Lung (tissue), 12 donors: ENCODE results near the gene MDGA2. TPM values are rescaled to one million over a fixed set of nuclear protein-coding genes. Genes with fewer than 3 reads are reported as not detected.

ENCODE experiments used
- ATAC-seq: fragments of 200-7000 bp; cut with Tn5 transposase; one replicate; pipeline ENCODE4 v1.9.1; 2020; ENCODE audit warnings: moderate number of reproducible peaks; ENCODE audit not compliant: insufficient read depth, low FRiP score
- DNase-seq, 3 donors: peaks; one replicate each; pipeline ENCODE4 v3.0.0-alpha.2; 2013 to 2017
- H3K27ac ChIP-seq, 2 donors: one replicate each; pipeline ENCODE4 v1.5.1; 2013; ENCODE audit warnings: mild to moderate bottlenecking in 2 of 2, moderate library complexity in 2 of 2, control low read depth in 1 of 2, inconsistent platforms in 1 of 2, low read depth in 1 of 2, low read length in 1 of 2
- H3K27me3 ChIP-seq, 3 donors: one replicate each; pipeline ENCODE4 v1.5.1; 2013; ENCODE audit warnings: low read length in 2 of 3; ENCODE audit not compliant: control insufficient read depth in 3 of 3, insufficient read depth in 3 of 3
- H3K36me3 ChIP-seq, 4 donors: one replicate each; pipeline ENCODE4 v1.5.1; 2013; ENCODE audit warnings: low read length in 4 of 4, mild to moderate bottlenecking in 1 of 4, moderate library complexity in 1 of 4; ENCODE audit not compliant: control insufficient read depth in 4 of 4, insufficient read depth in 4 of 4
- H3K4me1 ChIP-seq, 5 donors: one replicate each; pipeline ENCODE4 v1.5.1; 2013; ENCODE audit warnings: low read length in 5 of 5, mild to moderate bottlenecking in 2 of 5, moderate library complexity in 1 of 5; ENCODE audit not compliant: control insufficient read depth in 5 of 5, insufficient read depth in 5 of 5
- H3K4me3 ChIP-seq: one replicate; pipeline ENCODE4 v1.5.1; 2013; ENCODE audit warnings: mild to moderate bottlenecking, control low read depth, moderate library complexity
- H3K9ac ChIP-seq, 2 donors: one replicate each; pipeline ENCODE4 v1.5.1; 2013; ENCODE audit warnings: low read length in 2 of 2, control low read depth in 1 of 2; ENCODE audit not compliant: insufficient read depth in 1 of 2
- H3K9me3 ChIP-seq, 4 donors: one replicate each; pipeline ENCODE4 v1.5.1; 2013; ENCODE audit warnings: low read length in 3 of 4, mild to moderate bottlenecking in 1 of 4, moderate library complexity in 1 of 4; ENCODE audit not compliant: control insufficient read depth in 4 of 4, insufficient read depth in 3 of 4
- CTCF ChIP-seq: IDR thresholded peaks from 2 replicates; pipeline ENCODE4 v1.5.1; 2012; ENCODE audit warnings: mild to moderate bottlenecking; ENCODE audit errors: control extremely low read depth, extremely low read depth
- whole genome bisulfite sequencing, 2 donors: extraction: QIAGEN DNeasy Blood & Tissue Kit; methylation state at CpG; one replicate each; pipeline ENCODE4 v1.1.7; 2013; 5-methylcytosine and 5-hydroxymethylcytosine counted together
- polyA plus RNA-seq, 2 donors: library from polyadenylated mRNA; stranded (reverse); fragments of 200-250 nt; gene quantifications; one replicate each; pipeline ENCODE4 v1.2.1, GENCODE V29; 2013
- total RNA-seq, 2 donors: library from RNA; depleted of rRNA in 1 of 2; stranded (reverse); fragments of >200 nt in 1 of 2; gene quantifications; one replicate each; pipeline ENCODE4 v1.2.1, GENCODE V29; 2014 to 2021
- donor health status: control.
- donor health status: control.
- donor health status: Bipolar disorder and iron deficiency.
- donor health status: healthy.
- donor health status: DM: yes; HTN: yes; CAD: no.

MDGA2 gene
- total and polyA plus RNA-seq, 4 donors, result 0.03 to 3.2 TPM; not detected in 2

- no peak for TF ChIP-seq CTCF
- 84 to 86% methylated on average over 4 of the region's 4 CpGs for WGBS, 2 donors
- Histone ChIP-seq H3K36me3 (no peaks in the 10 kb centered on the region), H3K4me3 (no peak overlapping the region), H3K27ac (no peak overlapping the region), H3K9me3 (no peaks in the 10 kb centered on the region), H3K9ac (no peak overlapping the region), H3K4me1 (peaks cover 0 to 3% (median 0%) of the 10 kb centered on the region in 5 donors), H3K27me3 (no peaks in the 10 kb centered on the region)
- ATAC-seq (no peak), DNase-seq (no peak)
These were observed 150.9 kb downstream of the MDGA2 start for GRCh38 chr14:47524524-47524923.

GRCh38 chr14:47520382-47520781, 155.0 kb downstream of the MDGA2 start:
- DNase-seq (no peak), ATAC-seq (no peak)
- H3K27ac ChIP-seq, result no peak overlapping the region
- no peaks in the 10 kb centered on the region for H3K36me3 ChIP-seq
- no peaks in the 10 kb centered on the region for H3K9me3 ChIP-seq
- WGBS, 2 donors, result 79 to 85% methylated on average over 3 of the region's 3 CpGs
- TF ChIP-seq CTCF, result no peak
- no peaks in the 10 kb centered on the region for H3K27me3 ChIP-seq
- H3K9ac ChIP-seq, result no peak overlapping the region
- H3K4me3 ChIP-seq, result no peak overlapping the region
- H3K4me1 ChIP-seq, result no peaks in the 10 kb centered on the region

- 84 to 90% methylated on average over 2 of the region's 2 CpGs for WGBS, 2 donors
- ATAC-seq (no peak), DNase-seq (no peak)
- no peak for TF ChIP-seq CTCF
- H3K27me3 ChIP-seq, result no peaks in the 10 kb centered on the region
- no peaks in the 10 kb centered on the region for H3K4me1 ChIP-seq
- no peak overlapping the region for H3K9ac ChIP-seq
- no peak overlapping the region for H3K27ac ChIP-seq
- H3K4me3 ChIP-seq, result no peak overlapping the region
- no peaks in the 10 kb centered on the region for H3K9me3 ChIP-seq
- H3K36me3 ChIP-seq, result no peaks in the 10 kb centered on the region
These were observed 163.6 kb downstream of the MDGA2 start for GRCh38 chr14:47511829-47512228.

- Histone ChIP-seq H3K27me3 (no peaks in the 10 kb centered on the region), H3K36me3 (no peaks in the 10 kb centered on the region), H3K27ac (no peak overlapping the region), H3K4me3 (no peak overlapping the region), H3K9ac (no peak overlapping the region), H3K9me3 (no peaks in the 10 kb centered on the region), H3K4me1 (no peaks in the 10 kb centered on the region)
- ATAC-seq (no peak), DNase-seq (no peak)
- WGBS, 2 donors, result 74 to 92% methylated on average over 5 of the region's 5 CpGs
- TF ChIP-seq CTCF, result no peak
These were observed 165.4 kb downstream of the MDGA2 start for GRCh38 chr14:47509957-47510356.
